ENCODE data around the gene SPATA31A6. TPM values are rescaled to one million over a fixed set of nuclear protein-coding genes. Genes with fewer than 3 reads are reported as not detected.

The SPATA31A6 gene
- total and polyA plus RNA-seq, 8 donors: not detected

Small RNA genes lying within 50 kb of the gene (small RNA-seq; reads per million reads assigned to genes)
- 0 reads per million in 4 donors for gene AL445584.3

Other genes with a start within 250 kb of the SPATA31A6 start
- gene CNTNAP3B, start 54.2 kb upstream of the SPATA31A6 start, total RNA-seq: 10 to 100 TPM in 3 of 5 donors, 1 to 10 TPM in 2; 1.8 to 29.2 (median 10.3) TPM
- gene CNTNAP3B, start 54.2 kb upstream of the SPATA31A6 start, polyA plus RNA-seq: 1 to 10 TPM in 2 of 3 donors, under 1 TPM in 1; 0.25 to 6.9 (median 1.5) TPM

All from stomach (tissue), 8 donors.